Retina (tissue), 1 donor: Measurements from ENCODE around the gene TPMT.
"Not testable (repeated sequence)": the region's sequence is repeated elsewhere in the genome, so short reads cannot be mapped to it uniquely, and the experiment has no call there.

ENCODE experiments used
- DNase-seq: peaks from one replicate; pipeline ENCODE4 v3.0.0-alpha.2; 2016

TPMT gene

GRCh38 chr6:18155150-18155863, 430 bp upstream of the TPMT start, which contains the start of gene KDM1B:
KDM1B (plus strand) TSS chr6:18155422; CDS start chr6:18159896, 4,474 bp downstream.
- peak; percentile 94 for DNase-seq

GRCh38 chr6:18153311-18153703, 1.6 kb downstream of the TPMT start:
- DNase-seq: no peak

- no peak for DNase-seq
Measured at GRCh38 chr6:18151801-18152200, 3.1 kb downstream of the TPMT start.

- not testable (repeated sequence) for DNase-seq
Measured at GRCh38 chr6:18151391-18151790, 3.5 kb downstream of the TPMT start.

GRCh38 chr6:18148304-18149025, 6.4 kb downstream of the TPMT start:
- DNase-seq: no peak

- DNase-seq: no peak
Measured at GRCh38 chr6:18147616-18148015, 7.3 kb downstream of the TPMT start.

GRCh38 chr6:18147160-18147559, 7.7 kb downstream of the TPMT start:
- DNase-seq: no peak

- DNase-seq: no peak
Measured at GRCh38 chr6:18142591-18142861, 12.4 kb downstream of the TPMT start.

- no peak for DNase-seq
Measured at GRCh38 chr6:18141805-18142590, 12.9 kb downstream of the TPMT start.

GRCh38 chr6:18139935-18140621, 14.8 kb downstream of the TPMT start:
- no peak for DNase-seq

- no peak for DNase-seq
Measured at GRCh38 chr6:18138906-18139305, 16.0 kb downstream of the TPMT start.

GRCh38 chr6:18136260-18136659, 18.6 kb downstream of the TPMT start:
- DNase-seq: no peak

GRCh38 chr6:18135171-18135570, 19.7 kb downstream of the TPMT start:
- DNase-seq: no peak

- no peak for DNase-seq
Measured at GRCh38 chr6:18132346-18132745, 22.5 kb downstream of the TPMT start.

- DNase-seq: no peak
Measured at GRCh38 chr6:18126121-18126520, 28.8 kb downstream of the TPMT start.

- peak; percentile 94 for DNase-seq
Measured at GRCh38 chr6:18122128-18123093, 32.5 kb downstream of the TPMT start, which contains the start of gene NHLRC1. NHLRC1 (minus strand) TSS chr6:18122677; CDS start chr6:18122606, 71 bp downstream.

GRCh38 chr6:18121580-18122127, 33.2 kb downstream of the TPMT start:
- DNase-seq: no peak

GRCh38 chr6:18119236-18119635, 35.6 kb downstream of the TPMT start:
- DNase-seq: no peak

- no peak for DNase-seq
Measured at GRCh38 chr6:18118330-18118729, 36.5 kb downstream of the TPMT start.

- DNase-seq: no peak
Measured at GRCh38 chr6:18117136-18117535, 37.7 kb downstream of the TPMT start.

GRCh38 chr6:18115356-18115755, 39.5 kb downstream of the TPMT start:
- no peak for DNase-seq

GRCh38 chr6:18110162-18110561, 44.7 kb downstream of the TPMT start:
- no peak for DNase-seq
